OCI-LY7 (cell line): ENCODE results near the gene FAM174C. TPM values are rescaled to one million over a fixed set of nuclear protein-coding genes. Genes with fewer than 3 reads are reported as not detected.

Experiments used
- BruUV-seq: library from RNA; stranded (reverse); fragments of 400-500 nt; replicated peaks from 2 replicates; lab custom pipeline; 2021; lab: Mats Ljungman, UMichigan
- CTCF ChIA-PET: fragments of 300-600 bp; sonication (Branson Sonifier 250); formaldehyde crosslinking; loops from one replicate; lab custom pipeline; 2022; ENCODE audit warnings: antibody characterized with exemption; ENCODE audit not compliant: unreplicated experiment; lab: Charles Lee
- POLR2A ChIA-PET: fragments of 300-600 bp; sonication (Branson Sonifier 250); formaldehyde crosslinking; loops from one replicate; lab custom pipeline; 2022; ENCODE audit warnings: antibody characterized with exemption; lab: Charles Lee
- DNase-seq: peaks from one replicate; pipeline ENCODE4 v3.0.0-alpha.2; 2015; ENCODE audit warnings: low spot score
- H2AFZ ChIP-seq: fragments of 200-600 bp; sonication (generic), shearing (Covaris generic); 2 replicates; pipeline ENCODE4 v1.6.1; 2014; ENCODE audit warnings: mild to moderate bottlenecking, antibody characterized with exemption, low read length, moderate library complexity
- H3K27ac ChIP-seq: fragments of 200-600 bp; sonication (generic); 2 replicates; pipeline ENCODE4 v1.5.1; 2014; ENCODE audit warnings: mixed run types, low read depth, mild to moderate bottlenecking, moderate library complexity, low read length, inconsistent platforms; ENCODE audit not compliant: poor library complexity, severe bottlenecking
- H3K36me3 ChIP-seq: fragments of 200-600 bp; sonication (generic); 2 replicates; pipeline ENCODE4 v1.6.1; 2014; ENCODE audit warnings: mild to moderate bottlenecking, antibody characterized with exemption, low read length, moderate library complexity, mixed read lengths; ENCODE audit not compliant: insufficient read depth
- H3K4me1 ChIP-seq: fragments of 200-600 bp; sonication (generic); 2 replicates; pipeline ENCODE4 v1.5.1; 2014; ENCODE audit warnings: mild to moderate bottlenecking, low read length; ENCODE audit not compliant: insufficient read depth, poor library complexity, severe bottlenecking
- H3K4me2 ChIP-seq: fragments of 200-600 bp; sonication (generic); 2 replicates; pipeline ENCODE4 v1.6.1; 2014; ENCODE audit warnings: mild to moderate bottlenecking, low read length
- H3K4me3 ChIP-seq: fragments of 200-600 bp; sonication (generic); 2 replicates; pipeline ENCODE4 v1.5.1; 2014; ENCODE audit warnings: mild to moderate bottlenecking, low read depth, low read length; ENCODE audit not compliant: poor library complexity, severe bottlenecking
- H3K79me2 ChIP-seq: fragments of 200-600 bp; sonication (generic); 2 replicates; pipeline ENCODE4 v1.6.1; 2016; ENCODE audit warnings: low read depth, mild to moderate bottlenecking, low read length, moderate library complexity, mixed read lengths; ENCODE audit not compliant: insufficient read depth
- H3K9me2 ChIP-seq: fragments of 200-600 bp; sonication (generic); 2 replicates; pipeline ENCODE4 v1.6.1; 2016; ENCODE audit warnings: mild to moderate bottlenecking, low read length, mixed read lengths; ENCODE audit not compliant: insufficient read depth
- H3K9me3 ChIP-seq: fragments of 200-600 bp; sonication (generic); 2 replicates; pipeline ENCODE4 v1.6.1; 2014; ENCODE audit warnings: mild to moderate bottlenecking, mixed run types, low read length, mixed read lengths
- H4K20me1 ChIP-seq: fragments of 200-600 bp; sonication (generic); 2 replicates; pipeline ENCODE4 v1.6.1; 2014; ENCODE audit warnings: mild to moderate bottlenecking, antibody characterized with exemption, low read length, moderate library complexity, mixed read lengths; ENCODE audit not compliant: insufficient read depth
- CTCF ChIP-seq: fragments of 200-600 bp; sonication (generic); conservative IDR thresholded peaks from 2 replicates; pipeline ENCODE4 v1.5.1; 2014; ENCODE audit warnings: mild to moderate bottlenecking, antibody characterized with exemption, low read length, moderate library complexity, mixed read lengths
- EZH2phosphoT487 ChIP-seq: fragments of 200-600 bp; sonication (generic); IDR thresholded peaks from 2 replicates; pipeline ENCODE4 v1.6.1; 2018; ENCODE audit warnings: low read depth, borderline replicate concordance, mild to moderate bottlenecking, mixed run types, antibody characterized with exemption, low read length, moderate library complexity, mixed read lengths
- intact Hi-C: fragments of 100-400 bp; cut with micrococcal nuclease; formaldehyde crosslinking; loops from one replicate; pipeline ENCODE4 v1.10.0; 2022; ENCODE audit not compliant: unreplicated experiment
- total RNA-seq, 2 experiments: library from RNA; depleted of rRNA in 1 of 2; stranded (reverse); fragments of >200 nt in 1 of 2; shearing (Covaris generic) in 1 of 2; gene quantifications; 2 replicates each; pipeline ENCODE4 v1.2.3, GENCODE V29; 2014 to 2022

FAM174C gene
- total RNA-seq, 2 experiments from 2014 or later, result 53.2 to 81.5 TPM

GRCh38 chr19:1256646-1257474, 18.5 kb upstream of the FAM174C start:
- no peaks in the 10 kb centered on the region for H3K9me3 ChIP-seq
- no peak overlapping the region for H3K4me2 ChIP-seq
- TF ChIP-seq EZH2phosphoT487 (no peak), CTCF (no peak)
- ChIA-PET CTCF (no interaction called here), POLR2A (interaction anchor here (0.6 kb wide), 1 partner anchor 192 kb away, joined by 5 read pairs; no protein-coding TSS in a partner anchor)
- peaks cover 32% of the 10 kb centered on the region; the same call in 1 of the 2 replicates for H3K79me2 ChIP-seq
- H3K4me3 ChIP-seq, result no peak overlapping the region
- DNase-seq, result no peak
- H3K9me2 ChIP-seq, result no peaks in the 10 kb centered on the region
- H4K20me1 ChIP-seq, result 0 out of 2 replicates have a peak, but pooled peaks cover 7% of the 10 kb centered on the region
- no TSS peak for BruUV-seq
- intact Hi-C loops, result no loop called here
- peaks cover 58% of the 10 kb centered on the region for H3K4me1 ChIP-seq
- peak overlapping the region; percentile 87 for H3K27ac ChIP-seq
- H2AFZ ChIP-seq, result no peak overlapping the region
- H3K36me3 ChIP-seq, result peaks cover 61% of the 10 kb centered on the region

- peak overlapping the region; percentile 78 for H3K4me3 ChIP-seq
- H3K4me2 ChIP-seq, result peak overlapping the region; percentile 90
- H3K9me2 ChIP-seq, result no peaks in the 10 kb centered on the region
- 0 out of 2 replicates have a peak, but pooled peaks cover 7% of the 10 kb centered on the region for H4K20me1 ChIP-seq
- ChIA-PET CTCF (no interaction called here), POLR2A (no interaction called here)
- H3K4me1 ChIP-seq, result peaks cover 54% of the 10 kb centered on the region
- H3K79me2 ChIP-seq, result peaks cover 31% of the 10 kb centered on the region; the same call in 1 of the 2 replicates
- no peak for TF ChIP-seq EZH2phosphoT487
- TF ChIP-seq CTCF, result no peak
- peaks cover 54% of the 10 kb centered on the region for H3K36me3 ChIP-seq
- no TSS peak for BruUV-seq
- intact Hi-C loops, result no loop called here
- no peak overlapping the region for H2AFZ ChIP-seq
- no peaks in the 10 kb centered on the region for H3K9me3 ChIP-seq
- H3K27ac ChIP-seq, result peak overlapping the region; percentile 87
- no peak for DNase-seq
Measured at GRCh38 chr19:1257475-1258162, 17.7 kb upstream of the FAM174C start.
